HepG2 (cell line): Measurements from ENCODE around the gene PPP2R2C. TPM values are rescaled to one million over a fixed set of nuclear protein-coding genes. Genes with fewer than 3 reads are reported as not detected.

ENCODE experiments used
- AGO2 ChIP-seq: fragments of 200-400 bp; formaldehyde crosslinking; optimal IDR thresholded peaks from 2 replicates; pipeline ENCODE3; 2017; ENCODE audit warnings: mild to moderate bottlenecking, low read depth, low read length, moderate library complexity
- CEBPB ChIP-seq: IDR thresholded peaks from 2 replicates; pipeline ENCODE4 v1.6.1; 2011; ENCODE audit warnings: low read depth, low read length, improper control_type of control experiment, borderline replicate concordance
- CHD2 ChIP-seq: IDR thresholded peaks from 2 replicates; pipeline ENCODE4 v1.6.1; 2011; ENCODE audit warnings: low read depth, low read length, improper control_type of control experiment
- HNF4G ChIP-seq, 2 experiments: sonication (generic) in 1 of 2; formaldehyde crosslinking in 1 of 2; IDR thresholded peaks; 2 replicates each; pipeline versions ENCODE4 v1.4.0 to v1.6.1; 2011 to 2020; ENCODE audit warnings: borderline replicate concordance in 2 of 2, low read depth in 2 of 2, mild to moderate bottlenecking in 2 of 2, low read length in 1 of 2, missing genetic modification reagents in 1 of 2, moderate library complexity in 1 of 2
- KMT2A ChIP-seq: sonication (generic); formaldehyde crosslinking; IDR thresholded peaks from 2 replicates; pipeline ENCODE4 v1.4.0; 2020; ENCODE audit warnings: missing genetic modification reagents
- MYNN ChIP-seq: sonication (generic); formaldehyde crosslinking; IDR thresholded peaks from 2 replicates; pipeline ENCODE4 v1.4.0; 2020; ENCODE audit warnings: mild to moderate bottlenecking, low read depth, missing genetic modification reagents
- POLR2A ChIP-seq, 2 experiments: IDR thresholded peaks; 2 replicates each; pipeline ENCODE4 v1.6.1; 2011; ENCODE audit warnings: low read depth in 2 of 2, low read length in 2 of 2, mild to moderate bottlenecking in 1 of 2, moderate library complexity in 1 of 2; ENCODE audit not compliant: insufficient read depth in 1 of 2
- TBX3 ChIP-seq: fragments of 450-650 bp; IDR thresholded peaks from 2 replicates; pipeline ENCODE4 v1.6.1; 2017; ENCODE audit warnings: antibody characterized with exemption, mild to moderate bottlenecking, inconsistent platforms, borderline replicate concordance
- TEAD2 ChIP-seq: sonication (generic); formaldehyde crosslinking; IDR thresholded peaks from 2 replicates; pipeline ENCODE4 v1.9.0; 2021; ENCODE audit warnings: missing genetic modification reagents
- ZBTB38 ChIP-seq: sonication (generic); formaldehyde crosslinking; IDR thresholded peaks from 2 replicates; pipeline ENCODE4 v1.5.1; 2020; ENCODE audit warnings: mild to moderate bottlenecking, missing genetic modification reagents
- ZFP36 ChIP-seq: fragments of 150-350 bp; IDR thresholded peaks from 2 replicates; pipeline ENCODE4 v1.6.1; 2018; ENCODE audit warnings: borderline replicate concordance, low read length, low read depth; ENCODE audit not compliant: partially characterized antibody
- ZNF562 ChIP-seq: sonication (generic); formaldehyde crosslinking; IDR thresholded peaks from 2 replicates; pipeline ENCODE4 v1.8.0; 2022; ENCODE audit warnings: missing genetic modification reagents, borderline replicate concordance
- ZNF709 ChIP-seq: sonication (generic); formaldehyde crosslinking; IDR thresholded peaks from 2 replicates; pipeline ENCODE4 v1.5.0; 2020; ENCODE audit warnings: mild to moderate bottlenecking, missing genetic modification reagents
- ZNF792 ChIP-seq: IDR thresholded peaks from 2 replicates; pipeline ENCODE4 v1.6.1; 2016
- polyA plus RNA-seq, 8 experiments: library from polyadenylated mRNA; depleted of rRNA in 3 of 8; stranded (reverse) in 7 of 8; unstranded in 1 of 8; fragments of >200 nt; fragmentation: Illumina TruSeq in 4 of 8; extraction: Trizol in 4 of 8; gene quantifications; 2 replicates each; pipeline versions ENCODE4 v1.2.1 to v1.2.3, GENCODE V29; 2011 to 2016; ENCODE audit warnings: low read depth in 4 of 8, missing spikeins in 1 of 8, mixed read lengths in 1 of 8; ENCODE audit not compliant: insufficient read depth in 1 of 8
- total RNA-seq, 5 experiments: library from RNA; depleted of rRNA; stranded (reverse); fragments of >200 nt; fragmentation: Illumina TruSeq; extraction: Trizol; gene quantifications; 2 replicates each; pipeline ENCODE4 v1.2.3, GENCODE V29; 2016; ENCODE audit warnings: low read depth in 1 of 5
- TF ChIP-seq, protein P1 (sequence below): sonication (generic); formaldehyde crosslinking; IDR thresholded peaks from 2 replicates; pipeline ENCODE4 v1.5.1; 2020; ENCODE audit warnings: missing genetic modification reagents, mild to moderate bottlenecking, borderline replicate concordance
- TF ChIP-seq, protein P2 (sequence below): fragments of 450-650 bp; IDR thresholded peaks from 2 replicates; pipeline ENCODE4 v1.6.1; 2017
- TF ChIP-seq, protein P3 (sequence below): sonication (generic); formaldehyde crosslinking; IDR thresholded peaks from 2 replicates; pipeline ENCODE4 v1.4.0; 2020; ENCODE audit warnings: missing genetic modification reagents

Gene PPP2R2C
- total and polyA plus RNA-seq, 2 of the 13 experiments (the other 11 are each of a cell fraction or from before 2014, with no cell fraction given): 0.60 to 8.6 TPM

DNA sequence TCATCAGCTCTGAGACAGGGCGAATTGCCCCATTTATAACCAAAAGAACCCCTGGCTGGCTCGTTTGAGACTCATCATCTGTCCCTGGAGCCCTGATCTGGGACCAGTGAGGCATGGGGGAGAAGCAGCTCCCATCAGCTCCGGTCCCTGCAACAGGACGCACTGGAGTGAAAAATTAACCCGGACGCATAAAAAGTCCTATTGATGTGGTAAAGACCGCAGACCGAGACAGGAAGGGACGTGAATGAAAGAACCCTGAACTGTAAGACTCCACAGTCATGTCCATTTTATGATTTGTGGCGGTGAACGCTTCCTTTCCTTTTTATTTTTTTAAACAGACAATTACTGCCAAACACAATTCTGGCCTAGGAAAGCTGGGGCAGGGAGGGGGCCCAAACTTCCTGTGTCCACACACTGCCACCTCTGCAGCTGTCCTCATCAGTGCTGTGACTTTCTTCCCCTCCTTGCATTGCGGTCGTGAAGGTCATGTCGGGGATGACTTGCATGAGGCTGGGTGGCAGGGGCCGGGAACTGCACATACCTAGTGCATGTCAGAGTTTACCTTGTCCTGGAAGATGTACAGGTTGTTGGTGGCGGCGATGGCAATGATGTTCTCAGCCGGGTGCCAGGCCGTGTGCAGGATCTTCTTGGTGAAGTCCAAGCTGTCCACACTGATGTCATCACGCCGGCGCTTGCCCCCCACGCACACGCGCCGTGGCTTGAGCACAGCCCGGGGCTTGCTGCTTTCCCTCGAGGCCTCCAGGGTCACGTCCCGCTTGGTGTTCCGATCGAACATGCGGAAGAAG is 149.4 kb downstream of the PPP2R2C start (continued):
- TF ChIP-seq, protein P1, sequence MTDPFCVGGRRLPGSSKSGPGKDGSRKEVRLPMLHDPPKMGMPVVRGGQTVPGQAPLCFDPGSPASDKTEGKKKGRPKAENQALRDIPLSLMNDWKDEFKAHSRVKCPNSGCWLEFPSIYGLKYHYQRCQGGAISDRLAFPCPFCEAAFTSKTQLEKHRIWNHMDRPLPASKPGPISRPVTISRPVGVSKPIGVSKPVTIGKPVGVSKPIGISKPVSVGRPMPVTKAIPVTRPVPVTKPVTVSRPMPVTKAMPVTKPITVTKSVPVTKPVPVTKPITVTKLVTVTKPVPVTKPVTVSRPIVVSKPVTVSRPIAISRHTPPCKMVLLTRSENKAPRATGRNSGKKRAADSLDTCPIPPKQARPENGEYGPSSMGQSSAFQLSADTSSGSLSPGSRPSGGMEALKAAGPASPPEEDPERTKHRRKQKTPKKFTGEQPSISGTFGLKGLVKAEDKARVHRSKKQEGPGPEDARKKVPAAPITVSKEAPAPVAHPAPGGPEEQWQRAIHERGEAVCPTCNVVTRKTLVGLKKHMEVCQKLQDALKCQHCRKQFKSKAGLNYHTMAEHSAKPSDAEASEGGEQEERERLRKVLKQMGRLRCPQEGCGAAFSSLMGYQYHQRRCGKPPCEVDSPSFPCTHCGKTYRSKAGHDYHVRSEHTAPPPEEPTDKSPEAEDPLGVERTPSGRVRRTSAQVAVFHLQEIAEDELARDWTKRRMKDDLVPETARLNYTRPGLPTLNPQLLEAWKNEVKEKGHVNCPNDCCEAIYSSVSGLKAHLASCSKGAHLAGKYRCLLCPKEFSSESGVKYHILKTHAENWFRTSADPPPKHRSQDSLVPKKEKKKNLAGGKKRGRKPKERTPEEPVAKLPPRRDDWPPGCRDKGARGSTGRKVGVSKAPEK (CRISPR knock-in tag): no peak
- TF ChIP-seq, protein P2, sequence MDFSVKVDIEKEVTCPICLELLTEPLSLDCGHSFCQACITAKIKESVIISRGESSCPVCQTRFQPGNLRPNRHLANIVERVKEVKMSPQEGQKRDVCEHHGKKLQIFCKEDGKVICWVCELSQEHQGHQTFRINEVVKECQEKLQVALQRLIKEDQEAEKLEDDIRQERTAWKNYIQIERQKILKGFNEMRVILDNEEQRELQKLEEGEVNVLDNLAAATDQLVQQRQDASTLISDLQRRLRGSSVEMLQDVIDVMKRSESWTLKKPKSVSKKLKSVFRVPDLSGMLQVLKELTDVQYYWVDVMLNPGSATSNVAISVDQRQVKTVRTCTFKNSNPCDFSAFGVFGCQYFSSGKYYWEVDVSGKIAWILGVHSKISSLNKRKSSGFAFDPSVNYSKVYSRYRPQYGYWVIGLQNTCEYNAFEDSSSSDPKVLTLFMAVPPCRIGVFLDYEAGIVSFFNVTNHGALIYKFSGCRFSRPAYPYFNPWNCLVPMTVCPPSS: no peak
- TF ChIP-seq KMT2A (no peak), MYNN (CRISPR knock-in tag) (no peak), TEAD2 (CRISPR knock-in tag) (no peak), AGO2 (no peak), CHD2 (no peak), POLR2A (IDR thresholded peaks at IDR 0.05; ENCODE audit: insufficient read depth in 1 of 2, low read depth in 2 of 2, low read length in 2 of 2) (peak in 1 of 2 experiments; percentile 61; a peak in 2 of 4 replicates), CEBPB (no peak), ZFP36 (no peak), TBX3 (no peak), ZNF792 (peak; percentile 83; the same call in 1 of the 2 replicates), ZNF562 (no peak), ZNF709 (no peak), ZBTB38 (peak; percentile 98), HNF4G (IDR thresholded peaks at IDR 0.05; ENCODE audit: borderline replicate concordance, low read depth, low read length) (no peak), HNF4G (CRISPR knock-in tag; IDR thresholded peaks at IDR 0.05; ENCODE audit: borderline replicate concordance, low read depth) (peak; percentile 23; the same call in 1 of the 2 replicates)
- TF ChIP-seq, protein P3, sequence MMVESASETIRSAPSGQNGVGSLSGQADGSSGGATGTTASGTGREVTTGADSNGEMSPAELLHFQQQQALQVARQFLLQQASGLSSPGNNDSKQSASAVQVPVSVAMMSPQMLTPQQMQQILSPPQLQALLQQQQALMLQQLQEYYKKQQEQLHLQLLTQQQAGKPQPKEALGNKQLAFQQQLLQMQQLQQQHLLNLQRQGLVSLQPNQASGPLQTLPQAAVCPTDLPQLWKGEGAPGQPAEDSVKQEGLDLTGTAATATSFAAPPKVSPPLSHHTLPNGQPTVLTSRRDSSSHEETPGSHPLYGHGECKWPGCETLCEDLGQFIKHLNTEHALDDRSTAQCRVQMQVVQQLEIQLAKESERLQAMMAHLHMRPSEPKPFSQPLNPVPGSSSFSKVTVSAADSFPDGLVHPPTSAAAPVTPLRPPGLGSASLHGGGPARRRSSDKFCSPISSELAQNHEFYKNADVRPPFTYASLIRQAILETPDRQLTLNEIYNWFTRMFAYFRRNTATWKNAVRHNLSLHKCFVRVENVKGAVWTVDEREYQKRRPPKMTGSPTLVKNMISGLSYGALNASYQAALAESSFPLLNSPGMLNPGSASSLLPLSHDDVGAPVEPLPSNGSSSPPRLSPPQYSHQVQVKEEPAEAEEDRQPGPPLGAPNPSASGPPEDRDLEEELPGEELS (CRISPR knock-in tag): 0 out of 2 replicates have a peak, but pooled peaks have one; percentile 55
